Measurements from ENCODE around the gene SERPINA1.

The SERPINA1 gene

GRCh38 chr14:94397289-94398181 is 9.1 kb upstream of the SERPINA1 start:
- no peak for DNase-seq (ENCODE audit: low read depth, low spot score)

GRCh38 chr14:94396628-94397225 is 8.3 kb upstream of the SERPINA1 start:
- DNase-seq (ENCODE audit: low read depth, low spot score): no peak

DNA sequence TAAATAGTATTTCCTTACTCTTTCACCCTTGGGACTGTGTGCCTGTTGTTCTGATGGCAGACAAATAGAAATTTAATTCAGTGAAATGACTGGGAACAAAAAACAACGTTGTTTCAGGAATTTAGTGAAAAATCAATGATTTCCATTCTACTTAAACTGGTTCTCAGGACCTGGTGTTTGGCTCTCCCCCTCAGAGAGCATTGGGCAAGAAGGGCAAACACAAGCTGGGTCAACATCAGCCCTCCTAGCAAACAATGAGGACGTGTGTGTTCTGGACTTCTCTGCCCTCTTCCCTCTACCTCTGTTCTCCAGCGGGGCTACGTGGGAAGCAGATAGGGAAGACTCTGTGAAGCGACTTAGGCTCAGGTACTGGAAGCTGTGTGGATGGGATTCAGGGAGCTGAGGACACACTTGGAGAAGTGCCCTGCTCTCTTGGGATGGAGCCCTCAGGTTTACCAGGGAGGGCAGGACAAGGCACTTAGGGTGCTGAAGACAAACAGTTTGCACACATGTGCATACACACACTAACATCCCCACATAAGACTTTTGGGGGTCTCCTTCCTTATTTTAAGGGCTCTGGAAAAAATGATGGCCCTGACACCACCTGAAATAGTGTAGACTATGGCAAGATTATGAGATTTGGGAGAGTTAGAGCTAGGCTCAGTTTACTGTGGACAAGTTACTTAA is 7.6 kb upstream of the SERPINA1 start:
- DNase-seq (ENCODE audit: low read depth, low spot score): no peak

DNA sequence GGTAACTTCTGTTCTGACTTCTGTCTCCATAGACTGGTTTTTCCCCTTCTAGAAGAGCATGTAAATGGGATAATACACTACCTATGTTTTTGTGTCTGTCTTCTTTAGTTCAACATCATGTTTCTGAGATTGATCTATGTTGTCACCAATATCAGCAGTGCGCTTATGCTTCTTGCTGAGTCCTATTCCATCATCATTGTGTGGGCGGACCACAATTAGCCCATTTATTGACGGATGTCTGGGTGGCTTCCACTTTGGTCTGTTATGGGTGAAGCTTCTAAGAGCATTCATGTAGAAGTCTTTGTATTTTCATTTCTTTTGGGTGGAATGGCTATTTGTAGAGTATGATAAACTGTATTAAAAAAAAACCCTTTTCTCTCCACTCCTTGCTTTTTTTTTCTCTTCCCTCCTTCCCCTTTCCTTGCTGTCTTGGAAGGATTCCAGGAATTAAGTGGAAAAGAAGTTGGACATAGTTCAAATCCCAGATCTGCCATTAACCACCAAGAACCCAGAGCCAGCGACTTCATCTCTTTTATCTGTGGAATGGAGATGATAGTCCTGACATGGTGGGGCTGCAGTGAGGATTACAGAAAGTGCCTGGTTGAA is 7.0 kb upstream of the SERPINA1 start:
- no peak for DNase-seq (ENCODE audit: low read depth, low spot score)

- no peak for DNase-seq (ENCODE audit: low read depth, low spot score)
Observed at GRCh38 chr14:94394581-94395207, 6.3 kb upstream of the SERPINA1 start.

DNA sequence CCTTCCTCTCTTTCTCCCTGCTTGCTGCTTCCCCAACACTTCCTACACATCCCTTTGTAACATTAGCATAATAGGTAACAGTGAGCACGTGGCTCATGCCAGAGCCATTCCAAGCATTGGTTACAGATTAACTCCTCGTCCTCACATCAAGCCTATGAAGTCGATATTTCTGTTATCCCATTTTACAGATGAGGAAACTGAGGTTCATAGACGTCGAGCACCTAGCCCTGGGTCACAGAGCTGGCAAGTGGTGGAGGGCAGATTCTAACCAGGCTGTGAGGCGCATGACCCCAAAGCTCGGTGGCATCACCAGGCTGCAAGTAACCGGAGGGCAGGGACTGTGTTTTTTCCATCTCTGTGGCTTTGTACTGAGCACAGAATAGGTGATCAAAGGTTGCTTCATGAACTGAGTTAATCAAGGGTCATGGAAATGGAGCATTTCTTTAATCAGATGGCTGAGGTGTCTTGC is 5.7 kb upstream of the SERPINA1 start:
- no peak for DNase-seq (ENCODE audit: low read depth, low spot score)

DNA sequence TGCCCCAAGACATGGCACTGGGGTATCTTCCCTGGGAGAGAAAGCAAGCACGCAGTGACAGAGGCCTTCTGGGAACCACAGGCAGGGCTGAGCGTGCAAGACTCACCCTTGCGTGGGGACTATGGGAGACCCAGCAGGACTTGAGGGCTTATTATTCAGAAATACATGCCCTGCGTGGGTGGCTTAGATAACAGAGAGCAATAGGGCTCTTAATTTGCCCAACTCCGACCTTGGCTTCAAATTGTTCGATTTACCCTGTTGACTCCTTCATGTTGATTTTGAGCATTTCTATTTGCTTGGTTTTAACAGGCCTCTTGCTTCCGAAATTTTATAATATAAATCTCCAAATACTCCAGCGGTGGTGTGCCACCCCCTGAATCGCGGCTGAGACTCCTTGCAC is 5.1 kb upstream of the SERPINA1 start:
- DNase-seq (ENCODE audit: low read depth, low spot score): no peak

- DNase-seq (ENCODE audit: low read depth, low spot score): no peak
Observed at GRCh38 chr14:94392510-94392935, 4.1 kb upstream of the SERPINA1 start.

- DNase-seq (ENCODE audit: low read depth, low spot score): no peak
Observed at GRCh38 chr14:94391281-94391975, 3.0 kb upstream of the SERPINA1 start.

DNA sequence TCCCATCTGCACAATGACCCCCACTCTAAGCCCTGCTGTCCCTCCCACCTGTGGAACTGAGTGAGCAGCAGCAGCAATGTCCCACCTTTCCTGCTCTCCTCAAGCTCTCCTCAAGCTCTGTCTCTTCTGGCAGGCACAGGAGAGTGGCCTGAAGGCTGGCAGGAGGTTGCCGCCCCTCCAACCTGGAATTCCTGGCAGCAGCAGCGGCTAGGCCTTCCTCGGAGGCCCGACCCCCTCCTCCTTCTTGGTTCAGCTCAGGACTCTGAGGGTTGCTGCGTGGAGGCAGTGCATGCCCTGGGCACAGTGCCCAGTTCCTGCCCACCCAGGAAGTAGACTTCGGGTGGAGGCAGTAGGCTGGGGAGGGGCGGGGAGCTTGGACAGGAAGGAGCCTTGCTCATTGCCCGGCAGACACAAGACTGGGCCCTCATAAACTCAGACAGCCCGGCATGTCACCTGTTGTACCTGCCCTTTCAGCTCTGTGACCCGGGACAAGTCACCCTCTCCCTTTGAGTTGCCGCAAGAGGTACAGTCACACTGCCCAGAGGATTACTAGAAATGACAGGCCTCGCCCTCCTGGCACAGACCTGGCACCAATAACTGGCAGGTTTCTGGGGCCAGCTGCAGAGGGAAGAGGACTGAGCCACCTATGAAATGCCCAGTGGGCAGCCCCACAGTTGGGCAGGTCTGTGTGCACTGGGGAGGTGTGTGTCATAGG is 2.1 kb upstream of the SERPINA1 start:
- no peak for DNase-seq (ENCODE audit: low read depth, low spot score)

DNA sequence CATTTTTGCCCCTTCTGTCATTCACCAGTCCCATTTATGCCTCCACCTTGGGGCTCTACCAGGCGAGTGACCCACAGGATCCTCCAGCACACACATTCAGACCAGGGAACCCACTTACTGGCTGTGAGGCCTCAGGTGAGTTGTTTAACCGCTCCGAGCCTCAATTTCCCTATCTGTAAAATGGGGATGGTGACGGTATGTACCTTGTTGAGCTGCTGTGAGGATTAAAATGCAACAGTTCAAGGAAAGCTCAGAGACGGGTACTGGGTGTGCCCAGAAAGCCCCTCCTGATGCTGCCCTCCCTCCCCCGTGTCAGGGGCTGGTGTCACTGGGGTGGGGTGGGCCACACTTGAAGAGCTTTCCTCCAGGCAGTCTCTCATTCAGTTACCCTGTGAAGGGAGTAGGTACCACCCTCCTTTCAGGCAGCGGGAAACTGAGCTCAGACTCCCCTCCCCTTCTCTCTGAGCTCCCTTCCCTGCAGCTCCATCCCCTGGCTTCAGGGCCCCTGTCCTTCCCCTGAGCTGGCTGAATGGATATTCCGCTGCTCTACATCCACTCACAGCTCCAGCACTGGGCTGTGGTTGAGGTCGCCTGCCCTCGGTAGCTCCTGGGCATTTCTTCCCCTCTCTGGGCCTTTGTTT is 1.4 kb upstream of the SERPINA1 start:
- DNase-seq (ENCODE audit: low read depth, low spot score): no peak

DNA sequence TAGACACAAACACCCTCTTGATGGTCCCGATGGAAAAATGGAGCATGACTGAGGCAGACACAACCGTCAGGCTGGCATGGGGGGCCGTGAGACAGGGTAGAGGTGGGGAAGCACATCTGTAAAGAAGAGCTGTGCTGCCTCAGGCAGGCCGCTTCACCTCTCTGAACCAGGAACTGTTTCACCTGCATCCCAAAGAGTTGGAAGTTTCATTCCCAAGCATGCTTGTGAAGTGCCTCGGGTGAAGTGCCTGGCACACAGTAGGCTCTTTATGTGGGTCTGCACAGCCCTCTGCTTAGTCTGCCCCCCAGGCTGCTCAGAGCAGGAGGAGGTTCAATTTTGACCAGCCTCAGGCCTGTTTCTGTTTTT is 685 bp upstream of the SERPINA1 start:
- no peak for DNase-seq (ENCODE audit: low read depth, low spot score)

- DNase-seq (ENCODE audit: low read depth, low spot score): no peak
Observed at GRCh38 chr14:94388027-94388383, 397 bp downstream of the SERPINA1 start.

GRCh38 chr14:94387051-94388026 is 1.1 kb downstream of the SERPINA1 start:
- DNase-seq (ENCODE audit: low read depth, low spot score): no peak

- DNase-seq (ENCODE audit: low read depth, low spot score): no peak
Observed at GRCh38 chr14:94386085-94387031, 2.0 kb downstream of the SERPINA1 start.

DNA sequence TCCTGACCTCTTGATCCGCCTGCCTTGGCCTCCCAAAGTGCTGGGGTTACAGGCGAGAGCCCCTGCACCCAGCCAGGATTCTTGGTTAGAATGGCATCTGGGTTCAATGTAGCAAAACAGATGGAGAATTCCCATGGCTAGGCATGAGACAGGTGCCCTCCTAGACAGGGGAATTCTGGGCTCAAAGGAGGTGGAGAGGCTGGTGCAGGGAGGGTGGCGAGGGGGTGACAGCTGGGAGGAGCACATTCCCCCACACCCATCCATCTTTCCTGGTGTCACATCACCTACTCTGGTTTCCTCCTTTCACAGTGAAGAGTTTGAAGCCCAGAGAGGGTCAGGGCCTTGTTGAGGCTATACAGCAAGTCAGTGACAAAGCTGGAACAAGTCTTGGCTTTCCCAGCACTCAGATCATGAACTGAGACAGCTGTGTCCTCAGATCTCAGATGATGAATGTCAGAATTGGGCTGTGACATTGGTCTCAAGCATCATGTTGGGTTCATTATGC is 2.8 kb downstream of the SERPINA1 start:
- DNase-seq (ENCODE audit: low read depth, low spot score): no peak

DNA sequence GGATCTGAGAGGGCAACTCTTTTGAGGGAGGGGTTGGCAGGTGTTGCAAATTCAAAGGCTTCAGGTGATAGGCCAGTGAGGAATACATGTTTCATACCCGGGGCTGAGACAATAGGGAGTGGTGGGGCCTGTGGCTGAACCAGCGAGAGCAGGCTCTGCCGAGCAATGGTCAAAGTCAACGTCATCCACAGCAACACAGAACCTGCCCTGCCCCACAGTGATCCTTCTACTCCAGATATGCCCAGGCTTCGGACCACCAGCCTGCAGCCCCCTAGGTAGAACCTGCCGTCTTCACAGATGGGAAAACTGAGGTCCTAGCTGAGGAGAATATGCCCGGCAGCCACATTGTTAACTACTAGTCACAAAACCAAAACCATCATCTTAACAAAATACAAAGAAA is 4.1 kb downstream of the SERPINA1 start:
- DNase-seq (ENCODE audit: low read depth, low spot score): no peak
